Fibroblast of skin of abdomen (primary cell): Measurements from ENCODE around the gene ZBTB24.

Experiments used
- DNase-seq: peaks from one replicate; pipeline ENCODE4 v3.0.0-alpha.2; 2013

ZBTB24 gene

DNA sequence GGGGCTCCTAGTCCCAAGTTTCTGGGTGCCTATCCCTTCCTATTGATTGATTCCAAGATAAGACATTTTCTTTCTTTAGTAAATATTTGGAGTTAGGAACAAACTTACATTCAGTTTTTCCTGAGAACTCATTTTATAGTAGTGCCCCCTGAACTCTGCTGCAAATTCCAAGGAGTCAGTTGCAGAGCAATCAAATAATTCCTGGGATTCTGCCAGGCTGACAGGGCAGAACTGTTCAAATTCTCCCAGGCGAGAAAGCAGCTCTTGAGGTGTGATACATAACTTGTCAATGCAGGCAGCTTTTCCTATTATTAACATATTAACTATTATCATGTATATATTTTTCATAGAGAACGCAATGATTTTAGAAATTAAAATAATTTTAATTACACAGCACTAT, 15.9 kb upstream of the ZBTB24 start:
- no peak for DNase-seq

DNA sequence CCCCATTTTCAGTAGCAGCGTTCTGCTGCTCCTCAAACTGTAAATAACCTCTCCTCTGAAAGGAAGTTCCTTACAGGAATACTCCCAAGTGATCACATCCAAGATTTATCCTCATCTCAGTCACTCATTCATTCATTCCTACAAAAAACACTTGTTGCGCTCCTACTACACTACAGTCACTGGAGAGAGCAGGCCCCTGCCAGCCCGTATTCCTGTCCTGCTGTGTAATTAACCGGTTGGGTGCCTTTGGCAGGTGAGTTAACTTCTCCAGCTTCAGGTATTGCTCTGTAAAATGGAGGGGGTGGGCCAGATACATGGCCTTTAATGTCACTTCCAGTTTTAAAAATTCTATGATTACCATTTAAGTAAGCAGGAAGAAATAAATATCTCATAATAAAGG, 15.0 kb upstream of the ZBTB24 start:
- DNase-seq = no peak

DNA sequence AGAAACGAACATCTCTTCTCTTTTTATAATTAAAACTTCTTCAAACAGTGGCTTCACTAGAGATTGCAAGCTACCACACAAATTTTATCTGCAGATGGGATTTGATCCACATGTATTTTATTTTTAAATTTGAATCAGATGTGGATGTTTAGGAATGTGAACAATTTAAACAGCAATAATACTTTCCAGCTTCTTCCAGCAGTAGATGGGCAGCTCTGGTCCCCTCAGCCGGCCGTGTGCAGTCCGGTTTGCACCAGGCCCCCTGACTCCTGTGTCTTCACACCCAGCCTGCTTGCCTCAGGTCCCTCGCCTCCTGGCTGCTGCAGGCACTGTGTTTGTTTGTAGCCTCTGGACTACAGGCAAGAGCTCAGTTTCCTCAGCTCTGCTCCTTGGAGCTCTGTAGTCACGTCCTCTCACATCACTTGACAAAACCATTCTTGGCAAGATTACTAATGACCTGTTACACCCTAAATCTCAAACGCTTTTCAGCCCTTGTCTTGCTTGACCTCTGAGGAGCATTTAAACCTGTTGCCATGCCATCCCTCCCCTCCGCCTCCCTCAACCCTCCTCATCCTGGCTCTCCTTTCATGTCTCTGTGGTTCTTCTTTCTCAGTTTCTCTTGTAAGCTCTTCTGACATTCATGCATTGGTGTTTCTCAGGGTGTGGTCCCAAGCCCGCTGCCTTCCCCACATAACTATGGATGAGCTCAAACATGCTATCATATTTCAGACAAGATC, 13.2 kb upstream of the ZBTB24 start:
- DNase-seq = no peak

DNA sequence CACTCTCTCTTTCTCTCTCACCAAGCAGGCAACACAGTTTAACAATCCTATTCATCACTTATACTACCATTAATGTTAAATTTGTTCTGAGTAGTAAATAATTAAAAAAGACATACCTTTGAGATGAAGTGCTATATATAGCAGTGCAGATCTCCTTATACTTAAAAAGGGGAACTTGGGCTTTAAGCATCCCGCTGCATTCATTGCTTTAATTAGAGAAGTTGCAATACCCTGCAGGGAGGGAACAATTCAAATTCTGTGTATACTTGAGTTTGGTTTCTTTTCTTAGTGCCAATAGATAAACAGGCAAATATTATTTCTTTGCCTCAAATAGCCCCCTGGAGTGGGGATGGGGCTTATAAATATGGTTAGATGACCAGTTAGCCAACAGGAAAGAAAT, 10.8 kb upstream of the ZBTB24 start:
- DNase-seq = no peak

DNA sequence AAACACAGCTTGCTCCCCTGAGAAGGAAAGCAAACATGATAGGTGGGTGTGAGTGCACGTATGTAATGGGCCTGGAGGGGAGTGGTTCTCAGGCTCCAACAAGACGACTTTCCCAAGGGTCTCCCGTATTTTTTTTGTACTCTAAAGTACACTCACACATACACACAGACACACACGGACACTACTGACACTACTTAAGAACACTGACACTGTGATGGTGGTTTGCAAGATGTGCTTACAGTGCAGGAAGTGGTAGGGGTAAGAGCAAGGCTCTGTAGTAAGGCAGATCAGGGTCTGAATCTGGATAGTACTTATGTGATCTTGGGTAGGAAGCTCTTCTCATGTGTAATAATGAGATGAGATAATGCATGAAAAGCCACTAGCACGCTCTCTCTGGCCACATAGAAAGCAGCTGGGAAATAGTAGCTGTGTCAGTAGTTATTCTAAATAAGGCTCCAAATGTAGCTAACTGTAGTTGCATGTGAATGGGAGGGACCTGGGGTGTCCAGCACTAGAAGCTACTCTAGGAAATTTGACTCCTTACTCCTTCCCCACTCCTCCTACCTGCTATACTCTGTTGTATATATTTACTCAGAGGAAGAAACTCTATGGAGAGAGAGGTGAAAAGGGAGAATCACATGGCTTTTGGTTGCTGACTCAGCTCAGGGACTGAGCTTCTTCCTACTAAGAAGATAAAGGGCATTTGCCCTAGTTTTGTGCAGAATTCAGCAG, 8.4 kb upstream of the ZBTB24 start:
- no peak for DNase-seq

DNA sequence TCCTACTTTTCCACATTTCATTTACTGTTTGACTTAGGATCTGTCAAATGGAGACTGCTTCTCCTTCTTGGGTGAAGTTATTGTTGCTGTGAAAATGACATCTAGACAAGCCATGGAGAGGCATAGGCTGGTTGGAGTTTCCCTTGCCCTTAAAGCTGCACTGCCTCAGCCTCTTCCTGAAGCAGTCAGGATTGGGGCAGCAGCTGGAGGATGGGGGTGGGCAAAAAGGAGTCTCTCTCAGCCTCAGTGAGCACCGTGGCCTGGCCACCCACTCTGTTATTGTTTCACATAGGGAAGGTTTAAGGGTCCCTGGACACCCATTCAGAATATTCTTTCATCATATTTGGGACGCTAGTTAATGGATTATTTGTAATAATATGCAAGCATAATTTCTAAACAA, 7.7 kb upstream of the ZBTB24 start:
- no peak for DNase-seq

DNA sequence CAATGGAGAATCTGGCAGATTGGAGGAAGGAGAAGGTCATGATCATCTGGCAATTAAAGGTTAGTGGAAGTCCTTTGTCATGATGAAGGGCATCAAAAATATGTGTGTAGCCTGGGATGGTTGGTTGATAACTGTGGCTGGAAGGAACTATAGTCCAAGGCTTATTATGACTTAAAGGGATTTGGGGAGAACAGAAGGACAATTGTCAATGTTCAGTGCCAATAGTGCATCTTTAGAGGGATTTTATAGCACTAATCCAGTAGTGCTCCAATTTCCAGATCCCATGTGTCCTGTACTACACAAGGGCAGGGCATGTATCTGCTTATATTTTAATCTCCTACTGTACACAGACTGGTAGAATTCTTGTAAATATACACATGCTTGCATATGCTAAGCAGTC, 5.0 kb upstream of the ZBTB24 start:
- no peak for DNase-seq

DNA sequence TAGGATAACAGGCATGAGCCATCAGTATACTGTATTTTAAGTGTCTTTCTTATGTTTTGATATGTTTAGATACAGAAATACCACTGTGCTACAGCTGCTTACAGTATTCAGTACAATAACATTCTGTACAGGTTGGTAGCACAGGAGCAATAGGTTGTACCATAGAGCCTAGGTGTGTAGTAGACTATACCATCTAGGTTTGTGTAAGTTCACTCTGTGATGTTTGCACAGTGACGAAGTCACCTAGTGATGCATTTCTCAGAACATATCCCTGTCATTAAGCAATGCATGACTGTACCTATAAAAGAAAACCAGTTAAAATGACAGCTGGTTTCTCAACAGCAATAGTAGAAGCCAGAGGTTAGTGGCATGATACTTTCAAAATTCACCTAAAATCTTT, 3.0 kb upstream of the ZBTB24 start:
- DNase-seq = no peak

DNA sequence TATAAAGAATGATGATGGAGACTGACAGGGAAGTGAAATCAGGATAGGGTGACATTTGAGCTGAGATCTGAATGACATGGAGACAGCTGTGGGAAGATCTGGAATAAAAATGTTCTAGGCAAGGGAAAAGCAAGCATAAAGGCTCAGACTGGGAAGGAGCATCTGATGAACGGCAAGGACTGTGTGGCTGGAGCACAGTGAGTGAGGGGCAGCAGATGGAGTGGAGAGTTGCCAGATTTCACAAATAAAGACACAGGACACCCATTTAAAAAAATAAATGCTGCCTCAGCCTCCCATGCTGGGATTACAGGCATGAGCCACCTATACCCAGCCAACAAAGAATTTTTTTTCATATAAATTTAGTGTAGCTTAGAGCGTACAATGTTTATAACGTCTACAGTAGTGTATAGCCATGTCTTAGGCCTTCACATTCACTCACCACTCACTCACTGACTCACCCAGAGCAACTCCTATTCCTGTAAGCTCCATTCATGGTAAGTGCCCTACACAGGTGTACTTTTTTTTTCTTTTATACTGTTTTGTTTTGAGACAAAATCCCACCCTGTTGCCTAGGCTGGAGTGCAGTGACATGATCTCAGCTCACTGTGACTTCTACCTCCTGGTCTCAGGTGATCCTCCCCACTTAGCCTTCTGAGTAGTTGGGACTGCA, 2.4 kb upstream of the ZBTB24 start:
- no peak for DNase-seq

DNA sequence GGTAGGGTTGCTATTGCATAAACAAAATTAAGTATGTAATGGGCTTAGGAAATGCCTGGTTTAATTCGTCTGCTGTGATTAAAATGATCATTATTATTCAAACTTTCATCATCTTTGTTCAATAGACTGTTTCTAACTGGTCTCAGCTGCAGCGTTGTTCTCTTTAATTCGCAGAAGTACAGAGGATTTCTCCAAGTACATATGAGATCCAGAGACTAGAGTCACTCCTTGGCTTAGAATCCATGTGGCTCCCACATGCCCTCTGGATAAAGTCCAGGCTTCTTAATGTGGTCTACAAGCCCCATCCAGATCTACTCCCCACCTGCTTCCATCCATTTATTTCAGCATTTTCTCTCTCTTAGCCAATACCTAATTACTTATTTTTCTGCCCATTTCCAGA, 1.1 kb upstream of the ZBTB24 start:
- DNase-seq = peak; percentile 37

DNA sequence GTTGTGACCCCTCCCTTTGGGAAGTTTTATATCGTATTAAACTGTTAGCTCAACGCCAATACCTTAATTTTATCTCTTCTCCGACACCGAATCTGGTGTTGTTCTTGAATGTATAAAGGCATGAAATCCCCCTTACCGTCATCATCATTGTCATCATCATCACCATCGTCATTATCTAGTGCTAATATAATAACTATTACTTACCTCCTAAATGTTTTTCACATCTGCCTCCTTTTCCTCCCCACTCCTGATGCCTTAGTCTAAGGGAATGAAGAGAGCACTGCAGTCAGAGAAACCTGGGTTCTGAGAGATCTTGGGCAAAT, 677 bp upstream of the ZBTB24 start:
- no peak for DNase-seq

DNA sequence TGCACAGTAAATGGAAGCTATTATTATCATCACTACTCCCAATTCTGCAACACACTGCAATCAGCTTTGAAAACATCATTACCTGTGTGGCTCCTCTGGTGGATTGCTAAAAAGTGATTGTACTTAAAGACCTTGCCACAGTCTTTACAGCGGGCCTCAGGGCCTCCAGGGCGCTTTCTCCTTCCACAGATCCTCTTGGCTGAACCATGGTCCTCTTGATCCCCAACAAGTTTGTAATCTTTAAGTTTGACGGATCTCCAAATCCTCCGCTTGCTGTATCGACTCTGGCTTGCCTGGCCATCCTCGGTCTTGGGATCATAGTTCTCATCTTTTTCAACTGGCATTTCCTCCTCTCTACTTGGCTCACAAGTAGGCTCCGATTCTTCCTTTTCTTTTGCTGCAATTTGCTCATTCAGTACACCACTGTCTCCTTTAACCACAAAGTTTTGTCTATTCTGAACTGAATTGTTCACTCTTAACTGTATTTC, 2.0 kb downstream of the ZBTB24 start:
- DNase-seq = no peak

DNA sequence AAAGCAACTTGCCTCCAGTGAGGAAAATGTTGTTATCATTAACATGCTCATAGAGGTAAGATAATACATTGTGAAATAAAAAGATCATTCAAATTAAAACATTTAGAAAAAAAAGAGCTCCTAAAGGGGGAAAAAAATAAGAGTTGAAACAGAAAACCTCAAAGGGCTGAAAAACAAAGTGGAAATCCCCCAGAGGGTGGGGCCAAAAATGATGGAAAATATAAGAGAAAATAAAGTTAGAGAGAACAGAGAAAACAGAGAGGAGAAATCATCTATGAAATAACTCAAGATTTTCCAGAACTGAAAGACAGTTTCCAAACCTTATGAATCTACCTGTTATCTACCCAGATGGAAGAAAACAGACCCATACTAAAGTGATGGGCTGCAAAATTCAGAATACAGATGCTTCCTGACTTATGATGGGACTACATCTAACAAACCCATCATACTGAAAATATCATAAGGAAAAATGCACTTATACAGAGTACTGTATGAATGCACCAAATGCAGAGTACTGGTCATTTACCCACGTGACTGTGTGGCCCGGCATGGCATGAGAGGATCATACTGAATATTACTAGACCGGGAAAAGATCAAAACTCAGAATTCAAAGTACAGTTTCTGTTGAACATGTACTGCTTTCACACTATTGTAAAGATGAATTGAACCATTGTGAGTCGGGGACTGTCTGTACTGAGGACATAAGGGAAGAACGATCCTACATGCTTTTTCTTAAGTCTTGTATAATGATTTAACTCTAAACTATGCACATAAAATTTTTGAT, 4.0 kb downstream of the ZBTB24 start:
- DNase-seq = no peak

DNA sequence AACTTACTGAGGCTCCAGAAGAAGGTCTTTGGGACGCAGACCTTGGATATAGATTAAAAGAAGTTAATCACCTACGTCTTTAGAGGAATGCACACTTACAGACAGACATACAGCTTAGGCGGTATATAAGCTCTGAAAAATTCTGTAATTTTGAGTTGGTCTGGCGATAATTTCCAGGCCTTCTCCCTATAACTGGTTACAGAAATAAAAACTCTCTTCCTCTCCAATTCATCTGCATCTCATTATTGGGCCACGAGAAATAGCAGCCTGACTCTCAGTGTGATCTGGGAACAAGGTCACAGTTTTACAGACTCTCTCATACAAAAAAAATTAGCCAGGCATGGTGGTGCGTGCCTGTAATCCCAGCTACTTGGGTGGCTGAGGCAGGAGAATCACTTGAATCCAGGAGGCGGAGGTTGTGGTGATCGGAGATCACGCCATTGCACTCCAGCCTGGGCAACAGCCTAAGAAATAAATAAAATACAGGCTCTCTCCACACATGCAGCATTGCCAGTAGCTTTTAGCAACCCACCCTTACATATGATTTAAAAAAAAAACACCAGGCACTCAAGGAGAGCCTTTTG, 4.7 kb downstream of the ZBTB24 start:
- DNase-seq = peak; percentile 49

DNA sequence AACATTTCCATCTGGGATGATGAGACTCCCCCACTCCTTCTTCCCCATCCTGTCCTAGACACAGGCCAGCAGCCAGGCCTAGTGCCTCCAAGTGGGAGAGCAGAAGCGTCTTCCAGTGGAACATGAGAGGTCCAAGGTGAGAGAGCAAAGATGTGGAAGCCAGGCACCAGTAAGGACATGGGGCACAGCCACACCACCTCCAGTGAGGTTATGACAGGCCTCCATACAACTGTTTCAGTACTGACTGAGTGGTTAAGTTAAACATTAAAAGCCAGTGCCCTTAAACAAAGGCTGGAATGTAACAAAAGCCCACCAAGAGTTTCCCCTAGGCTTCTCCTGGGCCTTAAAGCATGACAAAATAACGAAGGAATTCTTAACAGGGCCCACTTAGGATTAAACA, 5.3 kb downstream of the ZBTB24 start:
- DNase-seq = no peak

DNA sequence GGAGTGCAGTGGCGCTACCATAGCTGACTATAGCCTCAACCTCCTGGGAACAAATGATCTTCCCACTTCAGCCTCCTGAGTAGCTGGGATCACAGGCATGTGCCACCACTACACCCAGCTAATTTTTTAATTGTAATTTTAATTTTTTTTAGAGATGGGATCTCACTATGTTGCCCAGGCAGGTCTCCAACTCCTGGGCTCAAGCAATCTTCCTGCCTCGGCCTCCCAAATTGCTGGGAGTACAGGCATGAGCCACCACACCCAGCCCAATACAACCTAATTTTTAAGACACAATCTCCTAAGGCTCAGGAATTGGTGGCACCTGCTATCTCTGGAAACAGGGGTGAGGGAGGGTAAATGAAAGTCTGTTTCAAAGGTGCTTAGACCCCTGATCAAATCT, 5.8 kb downstream of the ZBTB24 start:
- DNase-seq = no peak

DNA sequence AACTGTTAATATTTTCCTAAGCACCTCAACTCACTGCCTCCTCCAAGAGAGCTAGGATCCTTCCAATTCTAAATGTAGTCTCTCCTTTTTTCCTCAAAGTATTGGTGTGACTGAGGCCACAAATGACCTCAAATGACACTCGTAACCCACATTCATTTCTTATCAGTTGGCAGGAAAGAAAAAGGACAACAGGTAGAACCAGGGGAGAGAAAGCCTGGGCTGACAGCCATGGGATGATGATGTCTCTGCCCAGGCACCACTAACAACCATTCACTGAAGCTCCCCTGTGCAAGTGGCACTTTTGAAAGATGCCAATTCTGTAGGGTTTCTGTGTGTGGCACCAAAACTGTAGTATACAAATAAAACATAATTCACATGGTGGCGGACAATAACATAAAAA, 7.4 kb downstream of the ZBTB24 start:
- no peak for DNase-seq

DNA sequence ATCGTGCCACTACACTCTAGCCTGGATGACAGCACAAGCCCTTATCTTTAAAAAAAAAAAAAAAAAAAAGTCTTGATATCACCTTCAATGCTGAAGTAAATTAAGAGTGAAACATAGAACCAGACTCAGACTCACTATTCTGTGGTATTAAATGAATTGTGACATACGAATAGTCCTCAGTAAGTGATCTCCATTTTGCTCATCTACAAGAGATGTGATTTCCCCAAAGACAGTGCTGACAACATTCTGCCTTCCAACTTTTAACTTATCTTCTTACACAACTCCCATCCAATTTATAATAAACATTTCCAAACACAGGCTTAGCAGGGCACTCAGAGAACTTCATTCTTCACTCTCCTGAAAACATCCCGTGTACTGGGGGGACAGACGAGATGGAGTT, 8.0 kb downstream of the ZBTB24 start:
- no peak for DNase-seq

DNA sequence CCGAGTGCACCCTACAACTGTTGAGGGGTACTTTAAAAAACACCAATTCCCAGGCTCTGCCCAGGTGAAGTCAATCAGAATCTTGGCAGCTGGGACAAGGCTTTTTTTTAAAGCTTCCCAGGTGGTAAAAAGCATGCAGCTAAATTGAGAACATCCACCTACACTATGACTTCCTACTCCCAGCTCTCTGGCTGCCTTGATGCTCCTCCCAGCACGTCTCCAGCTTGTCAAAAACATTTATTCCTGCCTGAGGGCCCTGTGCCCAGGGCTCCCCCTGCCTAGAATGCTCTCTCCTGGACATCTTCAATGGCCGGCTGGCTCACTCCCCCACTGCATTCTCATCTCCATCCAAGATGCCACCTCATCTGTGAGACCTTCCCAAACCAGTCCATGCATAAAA, 9.9 kb downstream of the ZBTB24 start:
- no peak for DNase-seq

DNA sequence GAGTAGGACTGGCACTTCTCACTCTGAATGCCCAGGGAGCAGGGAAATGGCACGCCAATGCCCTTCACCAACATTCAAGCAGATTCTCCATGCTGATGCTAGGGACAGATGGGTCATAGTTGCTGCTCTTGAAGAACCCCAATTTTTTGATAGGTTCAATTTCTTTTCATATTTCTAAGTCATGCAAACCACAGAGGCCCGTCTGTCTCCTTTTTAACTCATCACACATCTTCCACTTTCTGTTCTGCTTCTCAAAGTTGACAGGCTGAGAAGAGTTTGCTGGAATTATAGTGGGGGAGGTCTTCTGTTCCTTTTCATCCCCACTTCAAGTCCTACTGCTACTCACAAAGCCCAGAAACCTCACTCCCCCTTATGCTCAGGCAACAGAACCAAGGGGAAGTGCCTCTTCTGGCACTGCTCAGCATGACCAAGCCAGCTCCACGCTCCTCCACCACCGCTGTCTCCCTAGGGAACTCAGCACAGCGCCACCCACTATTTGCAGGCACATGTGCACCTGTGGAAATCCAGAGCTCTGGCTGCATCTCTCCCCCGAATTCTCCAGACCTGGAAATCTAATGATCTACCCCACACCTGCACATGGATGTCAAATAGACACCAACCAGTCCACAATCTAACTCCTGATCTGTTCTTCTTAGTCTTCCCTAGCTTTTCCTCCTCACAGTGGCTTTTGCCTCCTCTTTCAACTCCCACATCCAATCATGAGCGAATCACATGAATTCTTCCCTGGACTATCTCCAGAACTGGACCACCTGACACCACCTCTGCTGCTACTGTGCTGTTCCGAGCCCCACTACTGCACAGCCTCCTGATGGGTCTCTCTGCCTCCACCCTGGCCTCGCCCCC, 10.7 kb downstream of the ZBTB24 start:
- no peak for DNase-seq

DNA sequence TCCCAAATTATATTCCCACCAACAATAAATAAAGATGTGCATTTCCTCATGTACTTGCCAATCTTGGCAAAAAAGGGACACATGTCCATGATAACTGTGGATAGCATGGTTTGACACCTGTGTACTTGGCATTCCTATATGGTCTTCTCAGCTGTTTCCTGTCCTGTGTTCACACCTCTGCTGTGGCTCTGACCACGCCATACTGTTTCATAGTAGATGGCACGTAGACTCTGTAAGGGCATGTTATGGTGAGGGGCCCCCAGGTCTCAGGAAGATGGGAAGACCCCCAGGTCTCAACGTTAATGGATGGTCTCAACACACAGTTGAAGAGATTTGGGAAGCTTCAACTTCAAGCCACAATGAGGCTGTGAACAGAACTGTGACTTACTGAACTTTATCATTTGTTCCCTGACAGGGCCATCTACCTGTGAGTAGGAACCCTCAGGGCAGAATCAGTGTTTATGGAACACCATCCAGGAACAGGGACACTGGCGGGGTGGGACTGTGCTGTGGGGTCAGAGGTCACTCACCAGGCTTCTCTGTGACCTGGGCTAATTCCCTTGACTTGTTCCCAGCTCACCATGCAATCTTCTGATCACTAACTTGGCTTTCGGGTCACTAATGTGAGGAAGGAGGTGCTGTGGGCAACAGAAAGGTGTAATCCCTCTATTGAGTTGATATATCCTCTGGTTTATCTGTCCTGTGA, 11.8 kb downstream of the ZBTB24 start:
- DNase-seq = no peak
